PC-3 (cell line): ENCODE data around the gene CYP27A1.

Experiments
- CTCF ChIP-seq: fragments of 300-600 bp; sonication (generic); conservative IDR thresholded peaks from 2 replicates; pipeline ENCODE4 v1.5.1; 2017; ENCODE audit warnings: antibody characterized with exemption, low read depth, mild to moderate bottlenecking, low read length
- EZH2 ChIP-seq: fragments of 300-600 bp; sonication (generic); IDR thresholded peaks from one replicate; pipeline ENCODE4 v1.6.1; 2017; ENCODE audit warnings: antibody characterized with exemption, mild to moderate bottlenecking, low read length; ENCODE audit not compliant: unreplicated experiment
- EZH2phosphoT487 ChIP-seq: fragments of 300-600 bp; sonication (generic); IDR thresholded peaks from 2 replicates; pipeline ENCODE4 v1.6.1; 2018; ENCODE audit warnings: mild to moderate bottlenecking, antibody characterized with exemption, low read length, borderline replicate concordance

GRCh38 chr2:218745559-218746469, 36.1 kb upstream of the CYP27A1 start:
- TF ChIP-seq CTCF (no peak), EZH2phosphoT487 (no peak), EZH2 (no peak)
